T-helper 17 cell (primary cell): ENCODE results near the gene MCF2L. TPM values are rescaled to one million over a fixed set of nuclear protein-coding genes. Genes with fewer than 3 reads are reported as not detected.
"Not testable (repeated sequence)": the region's sequence is repeated elsewhere in the genome, so short reads cannot be mapped to it uniquely, and the experiment has no call there.

Experiments used
- ATAC-seq: fragments of 150-1000 bp; cut with Tn5 transposase; 2 replicates; pipeline ENCODE4 v1.10.0; 2021; ENCODE audit warnings: mild to moderate bottlenecking, moderate library complexity
- DNase-seq, 3 donors: peaks; one replicate each; pipeline versions ENCODE4 v3.0.0 to v3.0.0-alpha.2; 2020 to 2021
- H3K9me3 ChIP-seq: one replicate; pipeline ENCODE4 v1.7.0; 2013; ENCODE audit warnings: low read length, mild to moderate bottlenecking; ENCODE audit not compliant: control insufficient read depth, poor library complexity, severe bottlenecking
- H3K27ac Mint-ChIP-seq: one replicate; pipeline ENCODE4 v1.8.0; 2022; ENCODE audit warnings: mild to moderate bottlenecking, moderate library complexity, mixed read lengths
- H3K27me3 Mint-ChIP-seq: one replicate; pipeline ENCODE4 v1.8.0; 2022; ENCODE audit warnings: mixed read lengths
- H3K36me3 Mint-ChIP-seq: one replicate; pipeline ENCODE4 v1.8.0; 2022; ENCODE audit warnings: low read depth, mixed read lengths
- H3K4me1 Mint-ChIP-seq: one replicate; pipeline ENCODE4 v1.8.0; 2022; ENCODE audit warnings: mild to moderate bottlenecking, mixed read lengths
- H3K4me3 Mint-ChIP-seq: one replicate; pipeline ENCODE4 v1.8.0; 2022; ENCODE audit warnings: mild to moderate bottlenecking, moderate library complexity, mixed read lengths
- total RNA-seq, 4 donors: library from RNA in 2 of 4; stranded (reverse) in 2 of 4; gene quantifications; one replicate each; pipeline ENCODE4 v1.2.3 and lab custom pipeline; 2022 to 2026

Gene MCF2L
- total RNA-seq, 2 donors from 2014 or later = 9.7 to 13.2 TPM

DNA sequence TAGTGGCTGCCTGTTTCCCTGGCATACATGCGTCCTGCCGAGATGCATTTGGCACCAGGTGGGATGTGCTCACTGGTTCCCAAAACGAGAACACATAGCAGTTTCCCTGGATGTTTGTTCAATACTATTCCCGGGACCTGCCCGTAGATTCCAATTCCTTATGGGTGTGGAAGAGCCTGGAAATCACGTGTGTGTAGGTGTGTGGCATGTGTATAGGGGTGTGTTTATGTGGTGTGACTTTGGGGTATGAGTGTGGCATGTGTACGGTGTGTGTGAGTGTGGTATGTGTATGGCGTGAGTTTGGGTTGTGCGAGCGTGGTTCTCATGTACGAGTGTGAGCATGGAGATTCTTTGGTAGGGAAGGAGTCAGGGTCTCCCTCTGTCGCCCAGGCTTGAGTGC is 133.7 kb downstream of the MCF2L start:
- Mint-ChIP-seq H3K4me3 (no peak overlapping the region), H3K27ac (no peak overlapping the region), H3K4me1 (peaks cover 3% of the 10 kb centered on the region), H3K36me3 (peaks cover 2% of the 10 kb centered on the region), H3K27me3 (no peaks in the 10 kb centered on the region)
- H3K9me3 ChIP-seq = no peaks in the 10 kb centered on the region
- DNase-seq (no peak), ATAC-seq (no peak)

- DNase-seq (no peak), ATAC-seq (no peak)
- Mint-ChIP-seq H3K27me3 (no peaks in the 10 kb centered on the region), H3K27ac (no peak overlapping the region), H3K4me3 (no peak overlapping the region), H3K36me3 (peaks cover 2% of the 10 kb centered on the region), H3K4me1 (peaks cover 2% of the 10 kb centered on the region)
- no peaks in the 10 kb centered on the region for H3K9me3 ChIP-seq
These were observed 134.6 kb downstream of the MCF2L start for GRCh38 chr13:113103646-113104045.

DNA sequence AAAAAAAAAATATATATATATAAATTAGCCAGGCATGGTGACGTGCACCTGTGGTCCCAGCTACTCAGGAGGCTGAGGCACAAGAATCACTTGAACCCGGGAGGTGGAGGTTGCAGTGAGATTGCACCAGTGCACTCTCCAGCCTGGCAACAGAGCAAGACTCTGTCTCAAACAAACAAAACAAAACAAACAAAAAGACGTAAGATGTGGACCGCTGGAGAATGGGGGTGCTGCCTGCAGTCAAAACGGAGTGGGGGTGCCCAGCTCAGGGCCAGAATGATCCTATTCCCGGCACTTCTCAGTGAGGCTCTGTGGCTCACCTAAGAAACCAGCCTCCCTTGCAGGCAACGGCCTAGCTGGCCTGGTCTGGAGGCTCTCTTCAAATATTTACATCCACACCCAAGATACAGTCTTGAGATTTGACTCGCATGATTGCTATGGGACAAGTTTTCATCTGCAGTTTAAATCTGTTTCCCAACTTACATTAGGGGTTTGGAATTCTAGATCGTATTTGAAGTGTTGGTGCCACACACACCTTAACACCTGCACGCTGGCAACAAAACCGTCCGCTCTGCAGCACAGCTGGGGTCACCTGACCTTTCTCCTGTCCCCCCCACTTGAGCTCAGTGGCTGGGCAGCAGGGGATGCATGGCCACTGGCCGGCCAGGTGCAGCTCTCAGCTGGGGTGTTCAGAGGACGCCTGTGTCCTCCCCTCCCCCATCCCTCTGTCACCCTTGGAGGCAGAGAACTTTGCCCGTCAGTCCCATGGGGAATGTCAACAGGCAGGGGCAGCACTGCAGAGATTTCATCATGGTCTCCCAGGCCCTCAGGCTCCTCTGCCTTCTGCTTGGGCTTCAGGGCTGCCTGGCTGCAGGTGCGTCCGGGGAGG is 136.3 kb downstream of the MCF2L start, which contains the start of gene F7:
F7 (plus strand) TSS at position 760 of the 889 bp plus-strand sequence; CDS start at position 811, 51 bp downstream.
- H3K9me3 ChIP-seq = no peaks in the 10 kb centered on the region
- Mint-ChIP-seq H3K27me3 (no peaks in the 10 kb centered on the region), H3K27ac (no peak within 1 kb of the TSS), H3K4me1 (no peaks in the 10 kb centered on the region), H3K4me3 (no peak within 1 kb of the TSS), H3K36me3 (no peaks in the 10 kb centered on the region)
- no peak for DNase-seq
- no peak for ATAC-seq

DNA sequence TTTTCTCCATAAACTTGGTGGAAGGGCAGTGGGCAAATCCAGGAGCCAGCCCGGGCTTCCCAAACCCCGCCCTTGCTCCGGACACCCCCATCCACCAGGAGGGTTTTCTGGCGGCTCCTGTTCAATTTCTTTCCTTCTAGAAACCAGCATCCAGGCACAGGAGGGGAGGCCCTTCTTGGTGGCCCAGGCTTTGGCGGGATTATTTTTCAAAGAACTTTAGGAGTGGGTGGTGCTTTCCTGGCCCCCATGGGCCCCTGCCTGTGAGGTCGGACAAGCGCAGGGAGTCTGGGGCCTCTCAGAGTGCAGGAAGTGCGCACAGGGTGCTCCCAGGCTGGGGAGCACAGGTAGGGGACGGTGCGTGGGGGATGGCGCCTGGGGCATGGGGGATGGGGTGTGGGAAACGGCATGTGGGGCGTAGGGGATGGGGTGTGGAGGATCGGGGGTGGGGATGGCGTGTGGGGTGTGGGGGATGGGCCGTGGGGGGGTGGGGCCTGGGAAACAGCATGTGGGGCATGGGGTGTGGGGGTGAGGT is 137.0 kb downstream of the MCF2L start:
- Mint-ChIP-seq H3K27me3 (no peaks in the 10 kb centered on the region), H3K27ac (no peak overlapping the region), H3K36me3 (no peaks in the 10 kb centered on the region), H3K4me1 (no peaks in the 10 kb centered on the region), H3K4me3 (no peak overlapping the region)
- DNase-seq (no peak), ATAC-seq (no peak)
- no peaks in the 10 kb centered on the region for H3K9me3 ChIP-seq

GRCh38 chr13:113106711-113107351 is 137.8 kb downstream of the MCF2L start:
- no peaks in the 10 kb centered on the region for H3K9me3 ChIP-seq
- ATAC-seq = no peak
- Mint-ChIP-seq H3K27ac (no peak overlapping the region), H3K4me3 (no peak overlapping the region), H3K36me3 (no peaks in the 10 kb centered on the region), H3K4me1 (no peaks in the 10 kb centered on the region), H3K27me3 (no peaks in the 10 kb centered on the region)
- no peak for DNase-seq

GRCh38 chr13:113108521-113108920 is 139.5 kb downstream of the MCF2L start:
- H3K36me3 Mint-ChIP-seq, DNase-seq, H3K27ac Mint-ChIP-seq, H3K4me3 Mint-ChIP-seq, H3K27me3 Mint-ChIP-seq, ATAC-seq, H3K9me3 ChIP-seq, H3K4me1 Mint-ChIP-seq: not testable (repeated sequence)

DNA sequence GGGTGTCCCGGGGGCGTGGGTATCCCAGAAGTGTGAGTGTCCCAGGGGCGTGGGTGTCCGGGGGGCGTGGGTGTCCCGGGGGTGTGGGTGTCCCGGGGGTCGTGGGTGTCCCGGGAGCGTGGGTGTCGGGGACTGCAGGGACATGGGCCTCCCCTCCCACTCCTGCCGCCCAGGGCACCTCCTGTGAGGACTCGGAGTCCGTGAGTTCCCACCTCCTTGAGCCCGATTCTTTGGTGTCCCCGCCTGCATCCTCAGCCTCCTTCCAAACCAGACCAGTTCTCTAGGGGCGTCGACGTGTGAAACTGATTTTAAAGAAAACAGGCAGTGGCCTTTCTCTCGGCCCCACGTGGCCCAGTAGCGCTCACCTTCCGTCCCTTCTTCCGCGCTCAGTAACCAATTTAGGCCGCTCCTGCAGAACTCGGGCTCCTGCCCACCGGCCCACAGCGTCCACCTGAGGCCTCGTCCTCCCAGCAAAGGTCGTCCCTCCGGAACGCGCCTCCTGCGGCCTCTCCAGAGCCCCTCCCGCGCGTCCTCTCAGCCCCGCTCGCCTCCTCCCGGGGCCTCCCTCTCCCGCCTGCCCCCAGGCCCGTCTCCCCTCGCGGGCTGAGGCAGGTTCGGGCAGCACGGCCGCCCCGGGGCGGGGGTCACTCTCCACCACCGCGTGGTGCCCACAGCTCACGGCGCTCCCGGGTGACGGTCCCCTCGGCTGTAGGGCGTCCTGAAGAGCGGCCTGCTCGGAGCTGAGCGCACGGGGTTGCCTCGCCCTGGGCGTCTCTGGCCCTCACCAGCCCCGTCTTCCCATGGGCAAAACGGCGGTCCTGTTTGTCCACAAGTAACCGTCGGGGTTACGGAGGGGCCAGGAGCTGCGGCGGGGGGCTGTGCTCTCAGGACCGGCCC is 140.4 kb downstream of the MCF2L start:
- H3K9me3 ChIP-seq = no peaks in the 10 kb centered on the region
- peak in 2 of 3 donors; percentile 6 to 10 for DNase-seq
- ATAC-seq = no peak
- no peak overlapping the region for H3K27ac Mint-ChIP-seq
- H3K4me1 Mint-ChIP-seq = no peaks in the 10 kb centered on the region
- H3K36me3 Mint-ChIP-seq = no peaks in the 10 kb centered on the region
- H3K27me3 Mint-ChIP-seq = no peaks in the 10 kb centered on the region
- H3K4me3 Mint-ChIP-seq = peak overlapping the region; percentile 79

- H3K4me1 Mint-ChIP-seq = no peaks in the 10 kb centered on the region
- ATAC-seq (peak; percentile 62), DNase-seq (peak in 2 of 3 donors; percentile 8 to 10)
- H3K27me3 Mint-ChIP-seq = no peaks in the 10 kb centered on the region
- H3K4me3 Mint-ChIP-seq = peak overlapping the region; percentile 79
- no peaks in the 10 kb centered on the region for H3K36me3 Mint-ChIP-seq
- H3K27ac Mint-ChIP-seq = no peak overlapping the region
- H3K9me3 ChIP-seq = no peaks in the 10 kb centered on the region
These were observed 141.2 kb downstream of the MCF2L start for GRCh38 chr13:113110048-113110851.

DNA sequence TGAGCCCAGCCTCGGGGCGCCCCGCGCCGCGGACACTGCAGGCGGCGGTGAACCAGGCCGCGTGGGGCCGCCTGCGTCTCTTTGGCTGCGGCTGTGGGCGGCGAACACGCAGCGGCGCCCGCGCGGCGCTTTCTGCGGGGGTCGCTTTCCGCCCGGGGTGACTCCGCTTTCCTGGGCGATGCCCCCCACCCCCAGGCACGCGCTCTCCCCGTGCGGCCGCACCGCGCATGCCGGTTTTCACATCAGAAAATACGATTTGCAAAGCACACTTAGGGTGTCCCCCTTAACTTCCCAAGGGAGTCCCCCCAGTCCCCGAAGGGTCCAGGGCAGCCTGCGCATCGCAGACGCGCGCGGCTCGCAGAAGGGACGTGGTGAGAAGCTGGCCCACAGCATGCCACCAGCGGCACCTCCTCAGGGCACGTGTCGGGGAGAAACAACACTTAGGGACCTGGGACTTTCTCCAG is 141.9 kb downstream of the MCF2L start:
- Mint-ChIP-seq H3K36me3 (no peaks in the 10 kb centered on the region), H3K27me3 (no peaks in the 10 kb centered on the region), H3K4me3 (peak overlapping the region; percentile 75), H3K4me1 (no peaks in the 10 kb centered on the region), H3K27ac (no peak overlapping the region)
- H3K9me3 ChIP-seq = no peaks in the 10 kb centered on the region
- DNase-seq = peak in 2 of 3 donors; percentile 1 to 11
- ATAC-seq = peak; percentile 33

DNA sequence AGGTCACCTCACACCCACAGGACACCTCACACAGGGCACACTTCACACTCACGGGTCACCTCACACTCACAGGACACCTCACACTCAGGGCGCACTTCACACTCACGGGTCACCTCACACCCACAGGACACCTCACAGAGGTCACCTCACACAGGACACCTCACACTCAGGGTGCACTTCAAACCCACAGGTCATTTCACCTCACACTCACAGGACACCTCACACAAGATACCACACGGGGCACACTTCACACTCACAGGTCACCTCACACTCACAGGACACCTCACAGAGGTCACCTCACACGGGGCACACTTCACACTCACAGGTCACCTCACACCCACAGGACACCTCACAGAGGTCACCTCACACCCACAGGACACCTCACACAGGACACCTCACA is 142.8 kb downstream of the MCF2L start:
- not testable (repeated sequence) for H3K4me3 Mint-ChIP-seq, H3K4me1 Mint-ChIP-seq, H3K27me3 Mint-ChIP-seq, ATAC-seq, H3K9me3 ChIP-seq, H3K27ac Mint-ChIP-seq, H3K36me3 Mint-ChIP-seq
- DNase-seq = peak in 2 of 3 donors; percentile 1 to 4

DNA sequence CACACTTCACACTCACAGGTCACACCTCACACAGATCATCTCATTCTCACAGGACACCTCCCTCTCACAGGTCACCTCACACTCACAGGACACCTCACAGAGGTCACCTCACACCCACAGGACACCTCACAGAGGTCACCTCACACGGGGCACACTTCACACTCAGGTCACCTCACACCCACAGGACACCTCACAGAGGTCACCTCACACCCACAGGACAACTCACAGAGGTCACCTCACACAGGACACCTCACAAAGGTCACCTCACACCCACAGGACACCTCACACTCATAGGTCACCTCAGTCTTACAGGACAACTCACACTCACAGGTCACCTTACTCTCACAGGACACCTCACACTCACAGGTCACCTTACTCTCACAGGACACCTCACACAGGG is 143.5 kb downstream of the MCF2L start:
- not testable (repeated sequence) for H3K36me3 Mint-ChIP-seq, H3K4me3 Mint-ChIP-seq

More for the DNA sequence above, 143.5 kb downstream of the MCF2L start:
- H3K9me3 ChIP-seq, H3K27me3 Mint-ChIP-seq, H3K27ac Mint-ChIP-seq, ATAC-seq, DNase-seq, H3K4me1 Mint-ChIP-seq: not testable (repeated sequence)
